PC-3 (cell line): ENCODE measurements around the gene FRMPD2.
"Not testable (repeated sequence)": the region's sequence is repeated elsewhere in the genome, so short reads cannot be mapped to it uniquely, and the experiment has no call there.

Experiments used
- CTCF ChIP-seq: fragments of 300-600 bp; sonication (generic); conservative IDR thresholded peaks from 2 replicates; pipeline ENCODE4 v1.5.1; 2017; ENCODE audit warnings: antibody characterized with exemption, low read depth, mild to moderate bottlenecking, low read length
- EZH2 ChIP-seq: fragments of 300-600 bp; sonication (generic); IDR thresholded peaks from one replicate; pipeline ENCODE4 v1.6.1; 2017; ENCODE audit warnings: antibody characterized with exemption, mild to moderate bottlenecking, low read length; ENCODE audit not compliant: unreplicated experiment
- EZH2phosphoT487 ChIP-seq: fragments of 300-600 bp; sonication (generic); IDR thresholded peaks from 2 replicates; pipeline ENCODE4 v1.6.1; 2018; ENCODE audit warnings: mild to moderate bottlenecking, antibody characterized with exemption, low read length, borderline replicate concordance

- TF ChIP-seq CTCF, EZH2, EZH2phosphoT487: not testable (repeated sequence)
These were observed 151.9 kb downstream of the FRMPD2 start for GRCh38 chr10:48122618-48123017.
